ENCODE data around the gene PLEKHA6.
"Not testable (repeated sequence)": the region's sequence is repeated elsewhere in the genome, so short reads cannot be mapped to it uniquely, and the experiment has no call there.

PLEKHA6 gene

GRCh38 chr1:204316164-204316563 is 43.6 kb downstream of the PLEKHA6 start:
- in situ Hi-C loops (cut with HindIII; ENCODE audit: low sequenced_read_pairs): no loop called here
- no peak for DNase-seq (ENCODE audit: low read depth)
- no peak for TF ChIP-seq CTCF (IDR thresholded peaks at IDR 0.05; ENCODE audit: low read depth, low read length, missing control alignments)
- H3K4me3 ChIP-seq (ENCODE audit: low read depth, low read length): no peak overlapping the region

GRCh38 chr1:204314893-204315658 is 44.7 kb downstream of the PLEKHA6 start:
- no peak overlapping the region for H3K4me3 ChIP-seq (ENCODE audit: low read depth, low read length)
- no peak for DNase-seq (ENCODE audit: low read depth)
- no peak for TF ChIP-seq CTCF (IDR thresholded peaks at IDR 0.05; ENCODE audit: low read depth, low read length, missing control alignments)
- in situ Hi-C loops (cut with HindIII; ENCODE audit: low sequenced_read_pairs): no loop called here

GRCh38 chr1:204314171-204314892 is 45.4 kb downstream of the PLEKHA6 start:
- no peak for TF ChIP-seq CTCF (IDR thresholded peaks at IDR 0.05; ENCODE audit: low read depth, low read length, missing control alignments)
- no peak for DNase-seq (ENCODE audit: low read depth)
- in situ Hi-C loops (cut with HindIII; ENCODE audit: low sequenced_read_pairs): no loop called here
- no peak overlapping the region for H3K4me3 ChIP-seq (ENCODE audit: low read depth, low read length)

GRCh38 chr1:204313675-204314074 is 46.1 kb downstream of the PLEKHA6 start:
- in situ Hi-C loops (cut with HindIII; ENCODE audit: low sequenced_read_pairs): no loop called here
- DNase-seq (ENCODE audit: low read depth): no peak
- no peak for TF ChIP-seq CTCF (IDR thresholded peaks at IDR 0.05; ENCODE audit: low read depth, low read length, missing control alignments)
- no peak overlapping the region for H3K4me3 ChIP-seq (ENCODE audit: low read depth, low read length)

- in situ Hi-C loops (cut with HindIII; ENCODE audit: low sequenced_read_pairs); H3K4me3 ChIP-seq (ENCODE audit: low read depth, low read length); DNase-seq (ENCODE audit: low read depth): not testable (repeated sequence)
Measured at GRCh38 chr1:204310970-204311369, 48.8 kb downstream of the PLEKHA6 start.

GRCh38 chr1:204308023-204308628 is 51.6 kb downstream of the PLEKHA6 start:
- TF ChIP-seq CTCF (IDR thresholded peaks at IDR 0.05; ENCODE audit: low read depth, low read length, missing control alignments): no peak
- no peak overlapping the region for H3K4me3 ChIP-seq (ENCODE audit: low read depth, low read length)
- in situ Hi-C loops (cut with HindIII; ENCODE audit: low sequenced_read_pairs): no loop called here
- DNase-seq (ENCODE audit: low read depth): no peak
